Kidney glomerular epithelial cell (primary cell): ENCODE results near the gene G6PC1.
"Not testable (repeated sequence)": the region's sequence is repeated elsewhere in the genome, so short reads cannot be mapped to it uniquely, and the experiment has no call there.

Experiments used
- DNase-seq: peaks from one replicate; lab custom pipeline; 2025; lab: John Stamatoyannopoulos, UW

G6PC1 gene

DNA sequence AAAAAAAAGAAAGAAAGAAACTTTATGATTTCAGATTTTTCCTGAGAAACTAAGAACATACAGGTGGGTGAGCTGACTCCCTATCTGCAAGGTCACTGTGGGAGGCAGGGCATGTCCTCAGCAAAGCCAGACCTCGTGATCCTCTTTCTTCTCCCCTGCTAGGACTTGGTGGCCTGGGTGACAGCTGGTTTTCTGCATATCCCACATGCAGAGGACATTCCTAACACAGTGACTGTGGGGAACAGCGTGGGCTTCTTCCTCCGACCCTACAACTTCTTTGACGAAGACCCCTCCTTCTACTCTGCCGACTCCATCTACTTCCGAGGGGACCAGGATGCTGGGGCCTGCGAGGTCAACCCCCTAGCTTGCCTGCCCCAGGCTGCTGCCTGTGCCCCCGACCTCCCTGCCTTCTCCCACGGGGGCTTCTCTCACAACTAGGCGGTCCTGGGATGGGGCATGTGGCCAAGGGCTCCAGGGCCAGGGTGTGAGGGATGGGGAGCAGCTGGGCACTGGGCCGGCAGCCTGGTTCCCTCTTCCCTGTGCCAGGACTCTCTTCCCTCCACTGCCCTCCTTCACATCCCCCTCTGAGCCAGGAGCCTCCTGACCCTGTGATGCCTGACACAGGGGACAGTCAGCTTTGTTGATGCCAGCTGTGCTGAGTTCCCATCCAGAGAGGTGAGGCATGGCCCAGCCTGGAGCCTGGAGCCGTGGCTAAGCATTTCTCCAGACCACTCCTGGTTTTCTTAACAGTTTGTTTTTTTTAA lies 26.5 kb upstream of the G6PC1 start:
- not testable (repeated sequence) for DNase-seq

DNA sequence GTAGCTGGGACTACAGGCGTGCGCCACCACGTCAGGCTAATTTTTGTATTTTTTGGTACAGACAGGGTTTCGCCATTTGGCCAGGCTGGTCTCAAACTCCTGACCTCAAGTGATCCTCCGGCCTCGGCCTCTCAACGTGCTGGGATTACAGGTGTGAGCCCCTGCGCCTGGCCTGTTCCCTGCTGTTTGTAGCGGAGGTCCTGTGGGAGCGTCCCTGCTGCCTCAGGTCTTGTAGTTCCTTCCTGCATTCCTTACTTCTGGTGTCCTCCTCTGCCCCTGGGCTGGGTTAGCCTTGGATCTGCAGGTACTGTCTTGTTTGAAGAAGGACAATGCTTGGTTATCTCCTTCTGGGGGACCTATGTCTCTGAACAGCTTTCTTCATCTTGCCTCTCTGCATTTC lies 23.6 kb upstream of the G6PC1 start:
- DNase-seq, result no peak

DNA sequence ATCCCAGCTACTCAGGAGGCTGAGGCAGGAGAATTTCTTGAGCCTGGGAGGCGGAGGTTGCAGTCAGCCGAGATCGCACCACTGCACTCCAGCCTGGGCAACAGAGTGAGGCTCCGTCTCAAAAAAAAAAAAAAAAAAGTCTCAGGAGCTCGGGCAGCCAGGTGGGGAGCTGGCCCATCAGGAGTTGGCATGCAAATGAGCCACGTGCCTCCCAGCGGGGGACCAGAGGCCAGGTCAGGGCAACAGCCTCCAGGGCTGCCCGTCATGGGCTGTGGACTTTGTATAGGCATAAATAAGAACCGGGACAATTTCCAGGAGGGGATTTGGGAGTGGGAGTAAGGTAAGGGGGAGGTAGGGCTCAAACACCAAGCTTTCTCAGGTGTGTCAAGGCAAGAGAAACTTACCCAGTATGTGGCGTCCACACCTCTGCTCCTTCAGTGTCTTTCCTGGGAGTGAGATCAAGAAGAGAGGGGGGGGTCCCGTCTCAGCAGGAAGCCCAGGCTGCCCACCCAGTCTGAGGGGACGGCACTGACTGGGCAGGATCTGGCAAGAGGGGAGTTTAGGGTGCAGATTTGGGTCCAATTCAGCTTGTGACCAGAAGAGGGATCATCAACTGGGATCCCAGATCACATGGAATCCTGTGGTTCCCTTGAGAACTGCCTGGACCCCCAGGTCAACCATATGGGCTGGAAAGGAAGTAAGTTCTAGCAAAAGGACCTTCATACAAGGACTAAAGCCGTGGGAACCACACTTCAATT lies 22.3 kb upstream of the G6PC1 start:
- no peak for DNase-seq

- DNase-seq, result no peak
These were observed 21.5 kb upstream of the G6PC1 start for GRCh38 chr17:42878924-42879595.

DNA sequence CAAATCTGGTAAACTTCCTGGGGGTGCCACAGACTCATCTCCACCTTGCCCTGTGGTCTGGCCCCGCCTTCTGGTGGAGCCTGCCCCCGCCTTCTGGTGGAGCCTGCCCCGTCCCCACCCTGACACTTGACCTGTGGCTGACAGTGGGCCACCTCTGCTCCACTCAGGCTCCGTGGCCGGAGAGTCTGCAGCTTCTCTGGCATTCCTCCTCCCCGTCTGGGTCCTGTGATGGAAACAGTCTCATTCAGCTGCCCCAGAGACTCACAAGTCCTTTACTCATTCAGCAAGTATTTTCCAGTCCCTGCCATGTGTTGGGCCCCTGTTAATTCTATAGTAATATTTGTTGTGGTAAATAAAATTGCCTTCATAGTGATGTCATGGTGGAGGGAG lies 21.0 kb upstream of the G6PC1 start:
- no peak for DNase-seq

GRCh38 chr17:42880776-42881310 lies 19.8 kb upstream of the G6PC1 start:
- no peak for DNase-seq

DNA sequence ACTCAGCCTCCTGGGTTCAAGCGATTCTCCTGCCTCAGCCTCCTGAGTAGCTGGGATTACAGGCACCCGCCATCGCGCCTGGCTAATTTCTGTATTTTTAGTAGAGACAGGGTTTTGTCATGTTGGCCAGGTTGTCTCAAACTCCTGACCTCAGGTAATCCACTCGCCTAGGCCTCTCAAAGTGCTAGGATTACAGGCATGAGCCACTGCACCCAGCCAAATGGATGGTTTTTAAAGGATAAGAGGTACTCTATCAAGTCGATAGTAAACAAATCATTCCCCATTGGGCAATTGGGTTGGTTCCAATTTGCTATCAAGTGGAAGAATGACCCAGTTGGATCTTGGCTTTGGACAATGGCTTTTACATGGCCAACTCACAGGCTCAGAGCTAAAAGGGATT lies 18.9 kb upstream of the G6PC1 start:
- DNase-seq, result not testable (repeated sequence)

DNA sequence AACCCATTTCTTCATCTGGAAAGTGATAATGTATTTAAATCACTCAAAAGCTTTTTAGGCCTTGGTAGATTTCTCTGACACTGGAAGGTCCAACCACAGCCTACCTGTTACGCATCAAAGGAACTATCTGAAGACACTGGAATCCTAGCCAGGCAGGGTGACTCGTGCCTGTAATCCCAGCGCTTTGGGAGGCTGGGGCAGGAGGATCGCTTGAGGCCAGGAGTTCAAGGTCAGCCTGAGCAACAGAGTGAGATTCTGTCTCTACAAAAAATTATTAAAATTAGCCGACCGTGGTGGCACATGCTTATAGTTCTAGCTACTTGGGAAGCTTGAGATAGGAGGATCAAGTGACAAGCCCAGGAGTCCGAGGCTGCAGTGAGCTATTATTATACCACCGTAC lies 18.4 kb upstream of the G6PC1 start:
- DNase-seq, result no peak

GRCh38 chr17:42883802-42884558 lies 16.6 kb upstream of the G6PC1 start:
- peak; percentile 82 for DNase-seq

DNA sequence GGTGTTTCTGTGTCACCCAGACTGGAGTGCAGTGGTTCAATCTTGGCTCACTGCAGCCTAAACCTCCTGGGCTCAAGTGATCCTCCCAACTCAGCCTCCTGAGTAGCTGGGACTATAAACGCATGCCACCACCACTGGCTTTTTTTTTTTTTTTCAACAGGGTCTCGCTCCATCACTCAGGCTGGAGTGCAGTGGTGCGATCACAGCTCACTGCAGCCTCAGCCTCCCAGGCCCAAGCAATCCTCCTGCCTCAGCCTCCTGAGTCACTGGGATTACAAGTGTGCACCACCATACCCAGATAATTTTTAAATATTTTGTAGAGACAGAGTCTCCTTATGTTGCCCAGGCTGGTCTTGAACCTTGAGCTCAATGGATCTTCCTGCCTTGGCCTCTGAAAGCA lies 14.8 kb upstream of the G6PC1 start:
- DNase-seq, result not testable (repeated sequence)

DNA sequence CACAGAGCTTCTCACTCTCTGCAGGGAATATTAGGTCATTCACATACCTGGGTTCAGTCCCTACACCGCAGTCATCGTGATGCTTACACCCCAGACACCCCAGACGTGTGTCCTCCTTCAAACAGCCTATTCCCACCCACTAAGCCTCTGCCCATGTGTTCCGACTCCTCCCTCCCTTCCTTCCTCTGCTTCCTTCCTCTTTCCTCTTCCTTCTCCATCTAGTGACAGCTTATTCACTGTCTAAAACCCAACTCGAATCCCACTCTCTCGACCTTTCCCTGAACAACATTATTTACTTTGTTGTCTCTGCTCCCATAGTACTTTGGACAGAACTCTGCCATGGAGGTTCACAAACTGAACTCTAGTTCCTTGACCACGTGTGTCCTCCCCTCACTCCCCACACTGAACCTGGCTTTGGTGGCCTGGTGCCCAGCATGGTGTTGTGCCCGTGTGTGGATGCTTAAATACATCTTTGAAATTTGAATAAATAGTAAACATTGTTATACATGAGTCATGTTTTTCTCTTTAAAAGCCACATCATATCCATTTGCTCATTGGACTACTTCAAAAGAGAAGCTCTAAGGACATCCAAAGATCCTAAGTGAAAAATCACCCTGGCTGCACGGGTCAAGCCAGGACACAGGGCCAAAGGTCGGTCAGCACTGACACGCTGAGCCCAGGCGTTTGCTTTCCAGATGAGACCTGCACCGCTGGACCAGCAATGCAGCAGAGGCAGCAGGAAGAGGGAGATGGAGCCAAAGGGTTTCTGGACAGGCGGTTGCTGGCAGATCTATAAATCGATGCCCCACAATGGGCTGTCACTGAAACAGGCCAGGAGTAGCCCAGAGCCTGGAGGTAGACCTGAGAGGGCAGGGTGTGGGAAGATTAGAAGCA lies 14.1 kb upstream of the G6PC1 start:
- DNase-seq, result no peak

GRCh38 chr17:42889809-42890208 lies 10.8 kb upstream of the G6PC1 start:
- DNase-seq, result no peak

GRCh38 chr17:42891539-42892152 lies 9.0 kb upstream of the G6PC1 start:
- peak; percentile 19 for DNase-seq

GRCh38 chr17:42893359-42893758 lies 7.2 kb upstream of the G6PC1 start:
- no peak for DNase-seq

DNA sequence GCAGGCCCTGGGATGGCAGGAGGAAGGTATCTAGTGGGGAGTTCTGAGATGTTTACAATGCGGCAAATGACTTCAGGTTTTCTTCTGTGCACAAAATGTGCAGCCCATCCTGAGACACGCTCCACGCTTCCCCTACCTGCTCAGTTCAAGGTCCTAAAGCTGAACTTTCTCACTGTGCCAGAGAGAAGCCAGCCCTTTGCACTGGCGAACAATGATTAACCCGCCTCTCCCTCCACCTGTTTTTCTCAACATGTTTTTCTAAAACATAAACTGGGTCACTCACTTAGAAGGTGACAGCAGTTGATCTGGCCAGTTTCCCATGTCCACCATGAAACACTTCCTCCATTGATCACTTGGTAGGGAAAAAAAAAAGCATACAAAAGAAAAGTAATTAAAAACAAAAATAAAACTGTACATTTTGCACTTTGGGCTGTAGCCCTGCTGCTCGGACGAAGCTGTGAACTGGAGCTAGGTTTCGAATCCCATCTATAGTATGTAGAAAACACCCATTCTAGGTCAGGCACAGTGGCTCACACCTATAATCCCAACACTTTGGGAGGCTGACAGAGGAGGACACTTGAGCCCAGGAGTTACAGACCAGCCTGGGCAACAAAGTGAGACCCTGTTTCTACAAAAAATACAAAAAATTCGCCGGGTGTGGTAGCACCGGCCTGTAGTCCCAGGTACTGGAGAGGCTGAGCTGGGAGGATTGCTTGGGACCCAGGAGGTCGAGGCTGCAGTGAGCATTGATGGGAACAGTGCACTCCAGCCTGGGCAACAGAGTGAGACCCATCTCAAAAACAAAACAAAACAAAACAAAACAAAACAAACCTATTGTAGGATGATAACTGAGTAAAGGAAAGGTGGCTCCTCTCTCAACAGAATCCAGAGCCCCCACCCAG lies 6.1 kb upstream of the G6PC1 start:
- DNase-seq, result no peak

DNA sequence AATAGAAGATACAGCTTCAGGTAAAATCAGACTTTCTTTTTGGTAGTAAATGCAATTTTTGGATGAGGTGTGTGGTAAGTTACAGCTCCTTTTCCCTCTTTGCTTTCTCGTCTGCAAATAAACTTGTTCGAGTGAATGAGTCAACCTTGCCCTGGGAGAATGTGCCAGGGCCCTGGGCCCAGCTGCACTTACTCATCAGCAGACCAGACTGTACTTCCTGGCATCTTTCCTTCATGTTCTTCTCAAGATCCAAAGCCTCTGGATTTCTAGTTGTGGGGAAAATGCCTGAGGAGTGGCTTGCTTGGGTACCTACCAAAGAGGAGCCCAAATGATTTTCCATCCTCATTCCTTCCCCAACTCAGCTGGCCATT lies 5.4 kb upstream of the G6PC1 start:
- DNase-seq, result peak; percentile 74

GRCh38 chr17:42898147-42898811 lies 2.3 kb upstream of the G6PC1 start:
- no peak for DNase-seq

GRCh38 chr17:42899981-42900380 lies 618 bp upstream of the G6PC1 start:
- not testable (repeated sequence) for DNase-seq
